Gastrocnemius medialis (tissue), 4 donors: ENCODE measurements around the gene NABP1. TPM values are rescaled to one million over a fixed set of nuclear protein-coding genes. Genes with fewer than 3 reads are reported as not detected.

Experiments used
- ATAC-seq, 2 donors: fragments of 150-250 bp; one replicate each; pipeline ENCODE4 v1.9.1; 2016
- DNase-seq, 2 donors: peaks; one replicate each; pipeline ENCODE4 v3.0.0-alpha.2; 2019
- H3K27ac ChIP-seq, 4 donors: fragments of 200-600 bp; sonication (generic); 1 replicate in 1 of 4; 2 replicates in 3 of 4; pipeline ENCODE4 v1.5.1; 2016 to 2018; ENCODE audit warnings: mild to moderate bottlenecking in 2 of 4, moderate library complexity in 1 of 4
- H3K27me3 ChIP-seq, 3 donors: fragments of 200-600 bp; sonication (generic) in 2 of 3; 1 replicate in 1 of 3; 2 replicates in 2 of 3; pipeline versions ENCODE4 v1.5.1 to v1.6.0; 2016 to 2019; ENCODE audit warnings: mild to moderate bottlenecking in 1 of 3, moderate library complexity in 1 of 3
- H3K36me3 ChIP-seq, 2 donors: fragments of 200-600 bp; sonication (generic) in 1 of 2; one replicate each; pipeline ENCODE4 v1.5.1; 2017 to 2018
- H3K4me1 ChIP-seq, 2 donors: fragments of 200-600 bp; sonication (generic) in 1 of 2; one replicate each; pipeline ENCODE4 v1.5.1; 2016 to 2017; ENCODE audit warnings: mild to moderate bottlenecking in 2 of 2
- H3K4me3 ChIP-seq, 4 donors: fragments of 200-600 bp; sonication (generic) in 3 of 4; 1 replicate in 1 of 4; 2 replicates in 3 of 4; pipeline ENCODE4 v1.5.1; 2016 to 2019; ENCODE audit warnings: mild to moderate bottlenecking in 2 of 4
- H3K9me3 ChIP-seq, 3 donors: fragments of 200-600 bp; sonication (generic) in 2 of 3; 1 replicate in 1 of 3; 2 replicates in 2 of 3; pipeline ENCODE4 v1.5.1; 2016 to 2019
- POLR2A ChIP-seq, 2 donors: fragments of 450-650 bp; IDR thresholded peaks; one replicate each; pipeline ENCODE4 v1.6.1; 2017; ENCODE audit warnings: antibody characterized with exemption in 2 of 2, mild to moderate bottlenecking in 2 of 2, moderate library complexity in 2 of 2
- in situ Hi-C, 4 donors: fragments of 200-750 bp; cut with MboI; loops; one replicate each; pipeline versions ENCODE4 v1.15.0 to v1.8.0; 2017; ENCODE audit warnings: low sequenced_read_pairs in 4 of 4
- intact Hi-C: fragments of 100-400 bp; cut with DNase I; formaldehyde crosslinking; loops from one replicate; pipeline ENCODE4 v1.15.1; 2023; ENCODE audit warnings: low total_unique reads
- total RNA-seq, 4 donors: library from RNA; depleted of rRNA; stranded (reverse); fragments of >200 nt; gene quantifications; one replicate each; pipeline versions ENCODE4 v1.1.0 to v1.2.3, GENCODE V29; 2016
- TF ChIP-seq, protein P1 (sequence below), 5 experiments: fragments of 450-650 bp in 3 of 5; fragments of 200-600 bp in 2 of 5; sonication (generic) in 2 of 5; IDR thresholded peaks in 4 of 5; conservative IDR thresholded peaks in 1 of 5; 1 replicate in 4 of 5; 2 replicates in 1 of 5; pipeline ENCODE4 v1.5.1; 2016 to 2019; ENCODE audit warnings: antibody characterized with exemption in 5 of 5, mild to moderate bottlenecking in 3 of 5, moderate library complexity in 3 of 5

The NABP1 gene
- total RNA-seq, 4 donors from 2014 or later = 0.63 to 5.5 (median 4.0) TPM

DNA sequence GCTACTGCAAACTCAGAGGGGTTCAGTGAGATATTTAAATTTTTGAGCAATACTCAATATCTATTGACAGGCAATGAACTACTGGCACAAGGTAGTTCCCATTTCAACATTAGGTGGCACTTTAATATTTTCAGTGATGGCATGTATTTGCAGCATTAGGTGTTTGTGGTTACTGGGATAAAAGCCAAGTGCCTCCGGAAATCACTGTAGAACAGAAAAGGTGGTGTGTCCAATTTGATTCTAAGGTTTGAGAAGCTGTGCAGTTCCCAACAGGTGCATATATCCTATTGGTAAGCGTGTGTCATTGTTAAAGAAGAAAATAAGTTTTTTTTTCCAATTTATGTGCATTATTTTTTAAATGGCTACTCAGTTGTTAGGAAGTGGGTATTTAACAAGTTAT lies 41.3 kb downstream of the NABP1 start:
- Histone ChIP-seq H3K4me1 (no peaks in the 10 kb centered on the region), H3K27me3 (no peaks in the 10 kb centered on the region), H3K27ac (no peak overlapping the region), H3K36me3 (no peaks in the 10 kb centered on the region), H3K4me3 (no peak overlapping the region), H3K9me3 (no peaks in the 10 kb centered on the region)
- ATAC-seq = no peak
- in situ Hi-C loops (no loop called here), intact Hi-C loops (no loop called here)
- DNase-seq = no peak
- TF ChIP-seq, protein P1, sequence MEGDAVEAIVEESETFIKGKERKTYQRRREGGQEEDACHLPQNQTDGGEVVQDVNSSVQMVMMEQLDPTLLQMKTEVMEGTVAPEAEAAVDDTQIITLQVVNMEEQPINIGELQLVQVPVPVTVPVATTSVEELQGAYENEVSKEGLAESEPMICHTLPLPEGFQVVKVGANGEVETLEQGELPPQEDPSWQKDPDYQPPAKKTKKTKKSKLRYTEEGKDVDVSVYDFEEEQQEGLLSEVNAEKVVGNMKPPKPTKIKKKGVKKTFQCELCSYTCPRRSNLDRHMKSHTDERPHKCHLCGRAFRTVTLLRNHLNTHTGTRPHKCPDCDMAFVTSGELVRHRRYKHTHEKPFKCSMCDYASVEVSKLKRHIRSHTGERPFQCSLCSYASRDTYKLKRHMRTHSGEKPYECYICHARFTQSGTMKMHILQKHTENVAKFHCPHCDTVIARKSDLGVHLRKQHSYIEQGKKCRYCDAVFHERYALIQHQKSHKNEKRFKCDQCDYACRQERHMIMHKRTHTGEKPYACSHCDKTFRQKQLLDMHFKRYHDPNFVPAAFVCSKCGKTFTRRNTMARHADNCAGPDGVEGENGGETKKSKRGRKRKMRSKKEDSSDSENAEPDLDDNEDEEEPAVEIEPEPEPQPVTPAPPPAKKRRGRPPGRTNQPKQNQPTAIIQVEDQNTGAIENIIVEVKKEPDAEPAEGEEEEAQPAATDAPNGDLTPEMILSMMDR (IDR thresholded peaks at IDR 0.05 in 4 of 5, conservative IDR thresholded peaks at IDR 0.05 in 1 of 5) = no peak
- TF ChIP-seq POLR2A (IDR thresholded peaks at IDR 0.05) = no peak

DNA sequence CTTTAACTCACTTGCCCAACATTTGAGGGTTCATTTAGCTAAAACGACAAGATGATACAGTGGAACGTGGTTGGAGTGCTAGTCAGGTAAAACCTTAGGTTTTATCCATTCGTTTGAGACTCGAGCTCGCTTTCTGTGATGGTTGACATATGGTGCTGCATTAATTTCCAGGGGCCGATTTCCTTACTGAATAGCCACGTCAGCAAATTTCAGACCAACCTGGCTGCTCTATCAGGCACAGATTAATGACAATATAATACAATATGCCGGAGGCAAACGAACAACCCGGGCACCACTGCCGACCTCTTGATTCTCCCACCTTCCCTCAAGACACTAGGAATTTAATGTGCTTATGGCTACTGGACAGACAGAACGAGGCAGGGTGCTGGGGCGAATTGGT lies 42.0 kb downstream of the NABP1 start:
- no peak for ATAC-seq
- Histone ChIP-seq H3K36me3 (no peaks in the 10 kb centered on the region), H3K4me1 (no peaks in the 10 kb centered on the region), H3K4me3 (no peak overlapping the region), H3K27me3 (no peaks in the 10 kb centered on the region), H3K27ac (no peak overlapping the region), H3K9me3 (no peaks in the 10 kb centered on the region)
- in situ Hi-C loops (no loop called here), intact Hi-C loops (no loop called here)
- DNase-seq = no peak
- TF ChIP-seq, protein P1 (IDR thresholded peaks at IDR 0.05 in 4 of 5, conservative IDR thresholded peaks at IDR 0.05 in 1 of 5) = no peak
- no peak for TF ChIP-seq POLR2A (IDR thresholded peaks at IDR 0.05)

DNA sequence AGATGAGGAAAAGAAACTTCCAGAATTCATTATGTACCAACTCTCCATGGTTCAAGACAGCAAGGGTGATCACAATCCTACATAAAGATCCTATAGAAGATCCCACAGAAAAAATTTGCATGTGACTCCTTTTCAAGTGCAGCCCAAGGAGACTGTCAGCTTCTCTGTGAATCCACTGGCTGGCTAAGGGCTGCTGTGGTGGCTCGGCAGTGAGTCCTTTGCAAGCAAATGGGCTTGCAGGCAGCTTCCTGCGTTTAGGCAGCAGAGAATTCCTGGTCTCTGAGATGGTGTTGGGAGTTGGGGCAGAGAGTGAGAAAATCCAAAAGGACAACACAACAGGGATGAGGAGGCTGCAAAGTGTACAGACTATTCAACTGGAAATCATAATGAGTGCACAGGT lies 43.4 kb downstream of the NABP1 start:
- in situ Hi-C loops = no loop called here

DNA sequence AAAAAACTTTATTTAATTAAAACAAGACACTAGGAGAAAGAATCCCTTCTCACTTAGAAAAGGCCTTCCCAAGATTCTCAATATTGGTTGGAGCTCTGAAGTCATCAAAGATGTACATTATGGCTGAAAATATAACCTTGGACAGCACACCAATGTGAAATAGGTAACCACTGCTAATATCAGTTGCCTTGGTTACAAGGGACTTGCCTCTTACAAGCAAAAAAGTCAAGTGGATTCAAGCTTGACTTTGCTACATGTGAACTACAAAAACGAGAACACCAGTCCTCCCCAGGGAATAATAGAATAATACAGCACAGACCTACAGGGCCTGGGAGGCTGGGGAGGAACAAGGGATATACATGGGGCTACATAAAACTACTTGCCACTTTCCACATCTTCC lies 46.1 kb downstream of the NABP1 start:
- H3K4me1 ChIP-seq = no peaks in the 10 kb centered on the region
- no peak overlapping the region for H3K27ac ChIP-seq
- H3K27me3 ChIP-seq = no peaks in the 10 kb centered on the region

More for the DNA sequence above, 43.4 kb downstream of the NABP1 start:
- Histone ChIP-seq H3K4me3 (no peak overlapping the region), H3K36me3 (no peaks in the 10 kb centered on the region), H3K27me3 (no peaks in the 10 kb centered on the region), H3K9me3 (no peaks in the 10 kb centered on the region), H3K4me1 (no peaks in the 10 kb centered on the region), H3K27ac (no peak overlapping the region)
- no peak for DNase-seq
- intact Hi-C loops = no loop called here
- TF ChIP-seq, protein P1 (IDR thresholded peaks at IDR 0.05 in 4 of 5, conservative IDR thresholded peaks at IDR 0.05 in 1 of 5) = no peak
- TF ChIP-seq POLR2A (IDR thresholded peaks at IDR 0.05) = no peak
- no peak for ATAC-seq

More for the DNA sequence above, 46.1 kb downstream of the NABP1 start:
- in situ Hi-C loops (no loop called here), intact Hi-C loops (no loop called here)
- TF ChIP-seq, protein P1 (IDR thresholded peaks at IDR 0.05 in 4 of 5, conservative IDR thresholded peaks at IDR 0.05 in 1 of 5) = no peak
- no peak for TF ChIP-seq POLR2A (IDR thresholded peaks at IDR 0.05)
- DNase-seq (no peak), ATAC-seq (no peak)
- H3K9me3 ChIP-seq = no peaks in the 10 kb centered on the region
- H3K36me3 ChIP-seq = no peaks in the 10 kb centered on the region
- no peak overlapping the region for H3K4me3 ChIP-seq
